Fibroblast of pulmonary artery (primary cell): ENCODE measurements around the gene CPTP.
A peak's percentile ranks its signal among the peaks of the same experiment; 100 is the strongest.

Source experiments
- DNase-seq: peaks from one replicate; pipeline ENCODE4 v3.0.0-alpha.2; 2010; ENCODE audit warnings: low read depth
- H3K4me3 ChIP-seq: replicated peaks from 2 replicates; pipeline ENCODE4 v1.5.1; 2011; ENCODE audit warnings: low read depth, mild to moderate bottlenecking, control low read depth, low read length, moderate library complexity
- CTCF ChIP-seq: IDR thresholded peaks from 2 replicates; pipeline ENCODE4 v1.5.1; 2011; ENCODE audit warnings: mild to moderate bottlenecking, control low read depth, low read length, inconsistent platforms; ENCODE audit errors: missing control alignments

CPTP gene

GRCh38 chr1:1322952-1323351 is 1.6 kb upstream of the CPTP start:
- DNase-seq, result no peak
- no peak for TF ChIP-seq CTCF
- no peak overlapping the region for H3K4me3 ChIP-seq

- H3K4me3 ChIP-seq, result peak overlapping the region; percentile 79
- TF ChIP-seq CTCF, result no peak
- DNase-seq, result no peak
Observed at GRCh38 chr1:1324084-1324523, 498 bp upstream of the CPTP start.

- no peak for TF ChIP-seq CTCF
- peak overlapping the region; percentile 79 for H3K4me3 ChIP-seq
- no peak for DNase-seq
Observed at GRCh38 chr1:1325288-1326074, 879 bp downstream of the CPTP start.

GRCh38 chr1:1326075-1326605 is 1.5 kb downstream of the CPTP start:
- no peak overlapping the region for H3K4me3 ChIP-seq
- TF ChIP-seq CTCF, result no peak
- no peak for DNase-seq

- no peak overlapping the region for H3K4me3 ChIP-seq
- no peak for DNase-seq
- TF ChIP-seq CTCF, result no peak
Observed at GRCh38 chr1:1327291-1327690, 2.7 kb downstream of the CPTP start.

GRCh38 chr1:1328254-1328653 is 3.7 kb downstream of the CPTP start:
- H3K4me3 ChIP-seq, result no peak overlapping the region
- DNase-seq, result no peak
- no peak for TF ChIP-seq CTCF
